Body of pancreas (tissue), 4 donors: Measurements from ENCODE around the gene CSGALNACT2.

Experiments
- POLR2A ChIP-seq, 3 donors: fragments of 450-650 bp; IDR thresholded peaks; one replicate each; pipeline ENCODE4 v1.6.1; 2016; ENCODE audit warnings: antibody characterized with exemption in 3 of 3, mild to moderate bottlenecking in 2 of 3
- TF ChIP-seq, protein P1 (sequence below), 7 experiments: fragments of 450-650 bp in 4 of 7; fragments of 200-600 bp in 3 of 7; sonication (generic) in 3 of 7; IDR thresholded peaks; one replicate each; pipeline ENCODE4 v1.5.1; 2016 to 2019; ENCODE audit warnings: antibody characterized with exemption in 7 of 7

- TF ChIP-seq POLR2A (IDR thresholded peaks at IDR 0.05), result no peak
- TF ChIP-seq, protein P1, sequence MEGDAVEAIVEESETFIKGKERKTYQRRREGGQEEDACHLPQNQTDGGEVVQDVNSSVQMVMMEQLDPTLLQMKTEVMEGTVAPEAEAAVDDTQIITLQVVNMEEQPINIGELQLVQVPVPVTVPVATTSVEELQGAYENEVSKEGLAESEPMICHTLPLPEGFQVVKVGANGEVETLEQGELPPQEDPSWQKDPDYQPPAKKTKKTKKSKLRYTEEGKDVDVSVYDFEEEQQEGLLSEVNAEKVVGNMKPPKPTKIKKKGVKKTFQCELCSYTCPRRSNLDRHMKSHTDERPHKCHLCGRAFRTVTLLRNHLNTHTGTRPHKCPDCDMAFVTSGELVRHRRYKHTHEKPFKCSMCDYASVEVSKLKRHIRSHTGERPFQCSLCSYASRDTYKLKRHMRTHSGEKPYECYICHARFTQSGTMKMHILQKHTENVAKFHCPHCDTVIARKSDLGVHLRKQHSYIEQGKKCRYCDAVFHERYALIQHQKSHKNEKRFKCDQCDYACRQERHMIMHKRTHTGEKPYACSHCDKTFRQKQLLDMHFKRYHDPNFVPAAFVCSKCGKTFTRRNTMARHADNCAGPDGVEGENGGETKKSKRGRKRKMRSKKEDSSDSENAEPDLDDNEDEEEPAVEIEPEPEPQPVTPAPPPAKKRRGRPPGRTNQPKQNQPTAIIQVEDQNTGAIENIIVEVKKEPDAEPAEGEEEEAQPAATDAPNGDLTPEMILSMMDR (IDR thresholded peaks at IDR 0.05), result no peak
Observed at GRCh38 chr10:43131906-43132305, 6.3 kb upstream of the CSGALNACT2 start.
